Endothelial cell (in vitro differentiated cells): ENCODE measurements around the gene MED13L. TPM values are rescaled to one million over a fixed set of nuclear protein-coding genes. Genes with fewer than 3 reads are reported as not detected.

ENCODE experiments used
- DNase-seq: peaks from one replicate; pipeline ENCODE4 v3.0.0; 2021; ENCODE audit warnings: low spot score
- H3K27ac Mint-ChIP-seq: one replicate; pipeline ENCODE4 v1.8.0; 2021; ENCODE audit warnings: mixed read lengths, inconsistent platforms; ENCODE audit not compliant: unreplicated experiment
- H3K27me3 Mint-ChIP-seq: one replicate; pipeline ENCODE4 v1.8.0; 2021; ENCODE audit warnings: mild to moderate bottlenecking, moderate library complexity, mixed read lengths, inconsistent platforms; ENCODE audit not compliant: unreplicated experiment
- H3K36me3 Mint-ChIP-seq: one replicate; pipeline ENCODE4 v1.8.0; 2021; ENCODE audit warnings: mild to moderate bottlenecking, low read depth, mixed read lengths, inconsistent platforms; ENCODE audit not compliant: unreplicated experiment
- H3K4me1 Mint-ChIP-seq: one replicate; pipeline ENCODE4 v1.8.0; 2021; ENCODE audit warnings: mild to moderate bottlenecking, mixed read lengths, inconsistent platforms; ENCODE audit not compliant: unreplicated experiment
- H3K4me3 Mint-ChIP-seq: one replicate; pipeline ENCODE4 v1.8.0; 2021; ENCODE audit warnings: mild to moderate bottlenecking, mixed read lengths, inconsistent platforms; ENCODE audit not compliant: unreplicated experiment
- H3K9me3 Mint-ChIP-seq: one replicate; pipeline ENCODE4 v1.8.0; 2021; ENCODE audit warnings: mixed read lengths, inconsistent platforms; ENCODE audit not compliant: unreplicated experiment
- total RNA-seq: library from RNA; stranded (reverse); fragmentation: NEBNext Ultra II Directional; extraction: Animal tissue kit (Norgen Biotek cat#: 25700); gene quantifications from one replicate; pipeline ENCODE4 v1.2.1, GENCODE V29; 2021; ENCODE audit not compliant: unreplicated experiment
- TF ChIP-seq, protein P1 (sequence below): fragments of 200-600 bp; sonication (generic); IDR thresholded peaks from one replicate; pipeline ENCODE4 v1.5.0; 2021; ENCODE audit warnings: antibody characterized with exemption; ENCODE audit not compliant: unreplicated experiment

Gene MED13L
- total RNA-seq, 1 donor from 2014 or later = 97.0 TPM

DNA sequence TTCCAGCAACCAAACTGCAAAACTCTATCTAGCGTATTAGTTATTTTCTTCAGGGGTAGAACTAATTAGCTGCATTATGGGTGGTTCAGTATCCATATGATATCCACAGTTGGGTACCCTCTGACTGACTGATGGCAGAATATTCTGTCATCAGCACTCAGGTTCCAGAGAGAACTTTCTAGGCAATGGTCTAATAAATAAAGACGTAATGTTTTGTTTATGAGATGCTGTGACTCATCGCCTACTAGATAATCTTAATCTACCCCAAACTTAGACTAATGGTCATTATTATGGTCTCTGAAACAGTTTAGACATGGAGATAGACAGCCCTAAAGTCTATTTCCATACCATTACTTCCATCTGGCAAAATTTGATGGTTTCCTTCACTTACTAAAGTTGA, 220.1 kb downstream of the MED13L start:
- Mint-ChIP-seq H3K4me1 (peaks cover 3% of the 10 kb centered on the region), H3K27me3 (peaks cover 2% of the 10 kb centered on the region), H3K4me3 (no peak overlapping the region), H3K9me3 (no peaks in the 10 kb centered on the region), H3K36me3 (no peaks in the 10 kb centered on the region), H3K27ac (no peak overlapping the region)
- DNase-seq = no peak
- TF ChIP-seq, protein P1, sequence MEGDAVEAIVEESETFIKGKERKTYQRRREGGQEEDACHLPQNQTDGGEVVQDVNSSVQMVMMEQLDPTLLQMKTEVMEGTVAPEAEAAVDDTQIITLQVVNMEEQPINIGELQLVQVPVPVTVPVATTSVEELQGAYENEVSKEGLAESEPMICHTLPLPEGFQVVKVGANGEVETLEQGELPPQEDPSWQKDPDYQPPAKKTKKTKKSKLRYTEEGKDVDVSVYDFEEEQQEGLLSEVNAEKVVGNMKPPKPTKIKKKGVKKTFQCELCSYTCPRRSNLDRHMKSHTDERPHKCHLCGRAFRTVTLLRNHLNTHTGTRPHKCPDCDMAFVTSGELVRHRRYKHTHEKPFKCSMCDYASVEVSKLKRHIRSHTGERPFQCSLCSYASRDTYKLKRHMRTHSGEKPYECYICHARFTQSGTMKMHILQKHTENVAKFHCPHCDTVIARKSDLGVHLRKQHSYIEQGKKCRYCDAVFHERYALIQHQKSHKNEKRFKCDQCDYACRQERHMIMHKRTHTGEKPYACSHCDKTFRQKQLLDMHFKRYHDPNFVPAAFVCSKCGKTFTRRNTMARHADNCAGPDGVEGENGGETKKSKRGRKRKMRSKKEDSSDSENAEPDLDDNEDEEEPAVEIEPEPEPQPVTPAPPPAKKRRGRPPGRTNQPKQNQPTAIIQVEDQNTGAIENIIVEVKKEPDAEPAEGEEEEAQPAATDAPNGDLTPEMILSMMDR = no peak

DNA sequence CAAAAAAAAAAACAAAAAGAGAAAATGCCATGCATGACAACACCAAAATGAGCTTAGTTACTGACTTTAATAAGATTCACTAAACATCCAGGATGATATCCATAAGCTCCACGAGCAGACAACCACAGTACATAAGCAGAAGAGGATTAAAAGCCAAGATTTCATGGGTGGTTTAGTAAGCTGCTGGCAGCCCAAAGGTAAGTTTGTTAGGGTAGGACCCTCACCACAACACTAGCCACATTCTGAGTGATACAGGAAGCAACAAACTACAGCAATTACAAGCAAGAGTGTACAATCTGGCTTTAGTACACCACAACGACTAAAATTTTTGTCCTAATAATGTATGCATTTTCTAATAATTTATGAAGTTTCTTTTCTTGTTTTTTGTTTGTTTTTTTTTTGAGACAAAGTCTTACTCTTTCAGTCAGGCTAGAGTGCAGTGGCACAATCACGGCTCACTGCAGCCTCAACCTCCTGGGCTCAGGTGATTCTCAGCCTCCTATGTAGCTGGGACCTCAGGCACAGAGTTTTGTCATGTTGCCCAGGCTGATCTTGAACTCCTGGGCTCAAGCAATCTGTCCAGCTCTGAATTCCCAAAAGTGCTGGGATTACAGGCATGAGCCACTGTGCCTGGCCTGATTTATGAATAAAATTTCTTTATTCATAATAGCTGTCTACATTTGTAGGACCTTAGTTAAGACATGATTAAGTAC, 221.4 kb downstream of the MED13L start:
- DNase-seq = no peak
- TF ChIP-seq, protein P1 = no peak
- H3K4me3 Mint-ChIP-seq = no peak overlapping the region
- no peaks in the 10 kb centered on the region for H3K9me3 Mint-ChIP-seq
- no peaks in the 10 kb centered on the region for H3K27me3 Mint-ChIP-seq
- no peak overlapping the region for H3K27ac Mint-ChIP-seq
- peaks cover 3% of the 10 kb centered on the region for H3K4me1 Mint-ChIP-seq
- no peaks in the 10 kb centered on the region for H3K36me3 Mint-ChIP-seq

DNA sequence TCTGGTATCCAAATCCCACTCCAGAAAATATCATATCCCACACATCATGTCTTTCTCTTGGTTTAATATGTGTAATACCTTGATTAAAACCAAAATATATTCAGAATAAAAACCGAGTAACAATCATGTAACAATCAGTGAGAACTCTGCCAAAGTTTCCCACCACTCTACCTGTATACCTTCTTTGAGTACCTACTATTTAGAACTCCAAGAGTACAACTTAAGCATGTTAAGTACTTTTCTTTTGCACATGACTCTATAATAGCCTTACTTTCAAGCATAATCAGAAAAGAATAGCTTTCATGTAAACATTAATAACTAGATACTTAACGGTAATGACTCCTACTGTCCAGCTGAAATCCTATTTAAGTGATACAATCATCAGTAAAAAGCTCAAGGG, 223.2 kb downstream of the MED13L start:
- H3K4me3 Mint-ChIP-seq = no peak overlapping the region
- H3K27me3 Mint-ChIP-seq = no peaks in the 10 kb centered on the region
- no peaks in the 10 kb centered on the region for H3K36me3 Mint-ChIP-seq
- TF ChIP-seq, protein P1 = no peak
- peaks cover 7% of the 10 kb centered on the region for H3K4me1 Mint-ChIP-seq
- H3K9me3 Mint-ChIP-seq = no peaks in the 10 kb centered on the region
- no peak for DNase-seq
- H3K27ac Mint-ChIP-seq = peak overlapping the region; percentile 59

GRCh38 chr12:116053479-116054200, 223.9 kb downstream of the MED13L start:
- peak overlapping the region; percentile 59 for H3K27ac Mint-ChIP-seq
- TF ChIP-seq, protein P1 = no peak
- DNase-seq = no peak
- no peaks in the 10 kb centered on the region for H3K27me3 Mint-ChIP-seq
- H3K36me3 Mint-ChIP-seq = no peaks in the 10 kb centered on the region
- peaks cover 11% of the 10 kb centered on the region for H3K4me1 Mint-ChIP-seq
- H3K4me3 Mint-ChIP-seq = no peak overlapping the region
- H3K9me3 Mint-ChIP-seq = no peaks in the 10 kb centered on the region

GRCh38 chr12:116050275-116050674, 227.2 kb downstream of the MED13L start:
- Mint-ChIP-seq H3K4me1 (peaks cover 11% of the 10 kb centered on the region), H3K36me3 (no peaks in the 10 kb centered on the region)
- TF ChIP-seq, protein P1 = no peak

More at GRCh38 chr12:116050275-116050674, 227.2 kb downstream of the MED13L start:
- DNase-seq = no peak
- Mint-ChIP-seq H3K27me3 (no peaks in the 10 kb centered on the region), H3K4me3 (no peak overlapping the region), H3K27ac (no peak overlapping the region), H3K9me3 (no peaks in the 10 kb centered on the region)
